ENCODE results near the gene RABAC1.

- TF ChIP-seq, protein P1, sequence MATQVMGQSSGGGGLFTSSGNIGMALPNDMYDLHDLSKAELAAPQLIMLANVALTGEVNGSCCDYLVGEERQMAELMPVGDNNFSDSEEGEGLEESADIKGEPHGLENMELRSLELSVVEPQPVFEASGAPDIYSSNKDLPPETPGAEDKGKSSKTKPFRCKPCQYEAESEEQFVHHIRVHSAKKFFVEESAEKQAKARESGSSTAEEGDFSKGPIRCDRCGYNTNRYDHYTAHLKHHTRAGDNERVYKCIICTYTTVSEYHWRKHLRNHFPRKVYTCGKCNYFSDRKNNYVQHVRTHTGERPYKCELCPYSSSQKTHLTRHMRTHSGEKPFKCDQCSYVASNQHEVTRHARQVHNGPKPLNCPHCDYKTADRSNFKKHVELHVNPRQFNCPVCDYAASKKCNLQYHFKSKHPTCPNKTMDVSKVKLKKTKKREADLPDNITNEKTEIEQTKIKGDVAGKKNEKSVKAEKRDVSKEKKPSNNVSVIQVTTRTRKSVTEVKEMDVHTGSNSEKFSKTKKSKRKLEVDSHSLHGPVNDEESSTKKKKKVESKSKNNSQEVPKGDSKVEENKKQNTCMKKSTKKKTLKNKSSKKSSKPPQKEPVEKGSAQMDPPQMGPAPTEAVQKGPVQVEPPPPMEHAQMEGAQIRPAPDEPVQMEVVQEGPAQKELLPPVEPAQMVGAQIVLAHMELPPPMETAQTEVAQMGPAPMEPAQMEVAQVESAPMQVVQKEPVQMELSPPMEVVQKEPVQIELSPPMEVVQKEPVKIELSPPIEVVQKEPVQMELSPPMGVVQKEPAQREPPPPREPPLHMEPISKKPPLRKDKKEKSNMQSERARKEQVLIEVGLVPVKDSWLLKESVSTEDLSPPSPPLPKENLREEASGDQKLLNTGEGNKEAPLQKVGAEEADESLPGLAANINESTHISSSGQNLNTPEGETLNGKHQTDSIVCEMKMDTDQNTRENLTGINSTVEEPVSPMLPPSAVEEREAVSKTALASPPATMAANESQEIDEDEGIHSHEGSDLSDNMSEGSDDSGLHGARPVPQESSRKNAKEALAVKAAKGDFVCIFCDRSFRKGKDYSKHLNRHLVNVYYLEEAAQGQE (IDR thresholded peaks at IDR 0.05; ENCODE audit: insufficient replicate concordance, low read depth) = no peak
- TF ChIP-seq POLR2AphosphoS5 (IDR thresholded peaks at IDR 0.05; ENCODE audit: low read depth) (no peak), CTCF (IDR thresholded peaks at IDR 0.05; ENCODE audit: insufficient read depth, low read length) (no peak), GABPA (IDR thresholded peaks at IDR 0.05; ENCODE audit: low read depth) (no peak), SPI1 (IDR thresholded peaks at IDR 0.05; ENCODE audit: borderline replicate concordance, low read depth) (no peak)
Observed at GRCh38 chr19:41929536-41930071, 29.5 kb downstream of the RABAC1 start.

Data from HL-60 (cell line).